GM12891 (cell line): ENCODE results near the gene AHNAK2.

ENCODE experiments used
- POLR2A ChIP-seq: IDR thresholded peaks from 2 replicates; pipeline ENCODE4 v1.6.1; 2011; ENCODE audit warnings: low read depth, low read length, control low read depth
- POLR2AphosphoS5 ChIP-seq: IDR thresholded peaks from 2 replicates; pipeline ENCODE4 v1.6.1; 2011; ENCODE audit warnings: low read depth, low read length, control low read depth
- SPI1 ChIP-seq: IDR thresholded peaks from 2 replicates; pipeline ENCODE4 v1.6.1; 2011; ENCODE audit warnings: low read depth, low read length, control low read depth
- TAF1 ChIP-seq: IDR thresholded peaks from 2 replicates; pipeline ENCODE4 v1.6.1; 2011; ENCODE audit warnings: low read depth, low read length, control low read depth

DNA sequence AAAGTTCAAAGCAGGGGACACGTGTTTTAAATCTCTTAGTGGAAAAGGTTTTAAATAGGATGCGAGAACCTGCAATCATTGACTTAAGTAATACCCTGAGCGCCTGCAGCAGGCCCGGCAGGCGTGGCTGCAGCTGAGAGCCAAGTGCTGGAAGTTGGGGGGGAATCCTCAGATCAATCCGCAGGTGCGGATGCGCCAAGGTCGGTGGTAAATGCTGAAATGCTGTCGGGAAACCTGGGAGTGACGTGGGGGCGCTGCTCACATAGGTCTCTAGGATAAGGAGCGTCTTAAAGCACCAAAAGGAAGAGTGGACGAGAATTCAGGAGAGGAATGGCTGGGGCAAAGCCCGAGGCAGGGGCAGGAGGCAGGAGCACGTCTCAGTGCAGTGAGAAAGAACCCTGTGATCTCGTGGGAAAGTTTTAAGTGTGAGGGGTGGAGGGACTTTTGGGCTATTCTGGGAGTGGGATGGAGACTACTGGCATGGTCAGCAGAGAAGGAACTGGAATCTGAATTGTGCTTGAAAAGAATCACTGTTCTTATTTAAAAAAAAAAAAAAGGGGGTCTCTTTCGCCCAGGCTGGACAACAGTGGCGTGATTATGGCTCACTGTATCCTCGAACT is 43.6 kb upstream of the AHNAK2 start:
- TF ChIP-seq TAF1 = no peak
- no peak for TF ChIP-seq POLR2AphosphoS5
- no peak; the same call in 1 of the 2 replicates for TF ChIP-seq POLR2A
- no peak for TF ChIP-seq SPI1
